ENCODE data around the gene ST8SIA6. TPM values are rescaled to one million over a fixed set of nuclear protein-coding genes. Genes with fewer than 3 reads are reported as not detected.

Gene ST8SIA6
- total and polyA plus RNA-seq, 7 donors = 0.12 to 2.1 (median 1.1) TPM

DNA sequence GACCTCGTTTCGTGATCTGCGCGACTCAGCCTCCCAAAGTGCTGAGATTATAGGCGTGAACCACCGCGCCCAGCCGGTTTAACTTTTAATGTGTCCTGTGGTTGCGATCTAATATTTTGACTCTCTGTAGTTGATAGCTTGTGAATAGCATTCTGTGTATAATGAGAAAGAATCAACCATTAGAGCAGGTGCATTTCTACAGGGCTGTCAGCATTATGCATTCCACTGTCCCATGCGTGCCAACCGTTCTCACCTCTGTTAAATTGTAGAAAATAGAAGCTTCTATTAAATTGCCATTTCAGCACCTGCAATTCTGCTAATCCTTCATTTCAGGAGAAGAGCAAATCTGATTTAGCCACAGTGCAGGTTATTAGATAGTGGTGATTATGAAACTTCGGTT is 164.6 kb downstream of the ST8SIA6 start:
- Histone ChIP-seq H3K4me3 (no peak overlapping the region), H3K36me3 (ENCODE audit: insufficient read depth in 1 of 2, low read depth in 1 of 2) (no peaks in the 10 kb centered on the region), H3K4me1 (no peaks in the 10 kb centered on the region), H3K27ac (no peak overlapping the region), H3K27me3 (ENCODE audit: insufficient read depth in 3 of 3, low read length in 2 of 3) (peaks cover 0 to 6% (median 2%) of the 10 kb centered on the region in 3 donors), H3K9me3 (no peaks in the 10 kb centered on the region)
- WGBS, 3 donors = 90 to 92% (median 90%) methylated on average over 12 of the region's 12 CpGs
- intact Hi-C loops (cut with DNase I) = no loop called here
- TF ChIP-seq CTCF (IDR thresholded peaks at IDR 0.05) = no peak
- DNase-seq (no peak), ATAC-seq (no peak)

DNA sequence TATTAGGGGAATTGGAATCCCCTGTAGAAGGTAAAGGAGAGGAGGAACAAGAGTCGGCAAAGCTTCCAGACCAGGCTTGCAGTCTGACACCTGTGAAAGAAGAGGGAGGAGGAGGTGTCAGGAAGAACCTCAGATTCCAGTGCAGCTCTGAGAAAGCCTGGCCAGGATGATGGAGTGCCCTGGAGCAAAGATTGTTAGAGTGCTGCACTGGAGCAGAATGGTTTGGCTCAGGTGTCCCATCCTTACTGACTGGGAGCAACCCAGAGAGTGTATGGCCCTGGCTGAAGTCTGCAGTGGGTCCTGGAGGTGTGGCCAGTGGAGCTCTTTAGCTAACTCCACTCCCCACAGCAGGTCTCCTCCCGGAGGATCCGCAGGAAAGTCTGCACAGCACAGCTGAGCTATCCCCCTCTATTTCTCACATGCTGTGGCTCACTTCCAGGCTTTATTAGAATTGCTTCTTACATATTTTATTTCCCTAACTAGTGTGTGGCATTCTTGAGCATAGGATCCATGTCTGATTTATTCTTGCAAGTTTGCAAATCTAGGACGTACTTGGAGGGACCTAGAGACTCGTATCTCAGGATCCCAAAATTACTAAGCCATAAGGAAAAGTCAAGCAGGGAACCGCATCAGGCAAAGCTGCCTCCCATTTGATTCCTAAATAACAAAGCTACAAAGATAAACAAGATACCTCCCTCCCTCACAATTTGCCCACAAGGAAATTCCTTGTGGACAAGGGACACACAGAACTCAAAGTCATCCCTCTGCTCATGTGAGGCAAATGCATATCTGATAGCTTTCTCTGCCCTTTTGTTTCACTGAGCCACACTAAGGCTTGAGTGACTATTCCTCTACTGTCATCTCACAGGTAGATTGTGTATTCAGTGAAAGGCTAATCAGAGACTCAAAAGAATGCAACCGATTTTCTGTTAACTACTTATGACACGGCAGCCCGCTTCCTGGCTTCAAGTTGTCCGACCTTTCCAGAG is 167.5 kb downstream of the ST8SIA6 start:
- no peak for TF ChIP-seq CTCF (IDR thresholded peaks at IDR 0.05)
- Histone ChIP-seq H3K4me3 (no peak overlapping the region), H3K27ac (no peak overlapping the region), H3K36me3 (ENCODE audit: insufficient read depth in 1 of 2, low read depth in 1 of 2) (no peaks in the 10 kb centered on the region), H3K4me1 (no peaks in the 10 kb centered on the region), H3K27me3 (ENCODE audit: insufficient read depth in 3 of 3, low read length in 2 of 3) (peaks cover 2 to 6% (median 3%) of the 10 kb centered on the region in 3 donors), H3K9me3 (no peaks in the 10 kb centered on the region)
- no peak for DNase-seq
- 54 to 57% (median 55%) methylated on average over 10 of the region's 10 CpGs for WGBS, 3 donors
- no peak for ATAC-seq
- intact Hi-C loops (cut with DNase I) = no loop called here

GRCh38 chr10:17282311-17282710 is 172.1 kb downstream of the ST8SIA6 start:
- ATAC-seq (no peak), DNase-seq (no peak)
- H3K4me3 ChIP-seq = no peak overlapping the region
- TF ChIP-seq CTCF (IDR thresholded peaks at IDR 0.05) = no peak
- no peaks in the 10 kb centered on the region for H3K4me1 ChIP-seq
- no peak overlapping the region for H3K27ac ChIP-seq
- H3K27me3 ChIP-seq (ENCODE audit: insufficient read depth in 3 of 3, low read length in 2 of 3) = peaks cover 0 to 3% (median 0%) of the 10 kb centered on the region in 3 donors
- H3K9me3 ChIP-seq = no peaks in the 10 kb centered on the region
- intact Hi-C loops (cut with DNase I) = no loop called here
- H3K36me3 ChIP-seq (ENCODE audit: insufficient read depth in 1 of 2, low read depth in 1 of 2) = no peaks in the 10 kb centered on the region
- WGBS, 3 donors = 79 to 86% (median 79%) methylated on average over 3 of the region's 3 CpGs

DNA sequence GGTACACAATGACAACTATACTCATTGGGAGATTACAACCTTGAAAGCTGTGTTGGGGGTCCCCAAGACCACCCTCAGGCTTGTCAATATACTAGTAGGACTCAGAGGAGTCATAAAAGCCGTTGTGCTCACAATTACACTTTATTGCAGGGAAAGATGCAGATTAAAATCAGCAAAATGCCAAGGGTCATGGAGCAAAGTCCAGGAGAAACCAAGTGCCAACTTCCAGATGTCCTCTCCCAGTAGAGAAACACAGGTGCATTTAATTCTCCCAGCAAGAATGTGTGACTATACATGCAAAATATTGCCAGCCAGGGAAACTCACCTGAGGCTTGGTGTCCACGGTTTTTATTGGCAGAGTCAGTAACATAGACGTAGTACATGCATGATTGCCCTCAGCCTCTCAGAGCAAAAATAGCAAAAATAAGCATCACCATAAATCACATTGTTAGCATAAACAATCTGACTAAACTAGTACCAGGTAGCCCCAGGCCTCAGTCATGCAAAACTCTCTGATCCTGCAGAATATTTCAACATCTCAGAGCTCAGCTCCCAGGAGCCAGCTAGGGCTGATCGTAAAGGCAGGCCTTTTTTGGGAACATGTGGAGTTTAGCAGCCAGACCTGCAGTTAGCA is 175.7 kb downstream of the ST8SIA6 start:
- Histone ChIP-seq H3K4me1 (no peaks in the 10 kb centered on the region), H3K4me3 (no peak overlapping the region), H3K36me3 (ENCODE audit: insufficient read depth in 1 of 2, low read depth in 1 of 2) (no peaks in the 10 kb centered on the region), H3K27me3 (ENCODE audit: insufficient read depth in 3 of 3, low read length in 2 of 3) (peaks cover 0 to 3% (median 0%) of the 10 kb centered on the region in 3 donors), H3K9me3 (no peaks in the 10 kb centered on the region), H3K27ac (no peak overlapping the region)
- intact Hi-C loops (cut with DNase I) = no loop called here
- DNase-seq = no peak
- ATAC-seq = no peak
- 62 to 73% (median 63%) methylated on average over 4 of the region's 4 CpGs for WGBS, 3 donors
- TF ChIP-seq CTCF (IDR thresholded peaks at IDR 0.05) = no peak
